ENCODE results near the gene WFDC1.

- TF ChIP-seq YY1 (IDR thresholded peaks at IDR 0.05; ENCODE audit: insufficient read depth, insufficient read length) (no peak), SUZ12 (IDR thresholded peaks at IDR 0.05; ENCODE audit: extremely low read depth, insufficient read depth, insufficient read length) (no peak)
Measured at GRCh38 chr16:84327926-84328505, 33.3 kb downstream of the WFDC1 start.

All from NT2/D1 (cell line).